ENCODE measurements around the gene UGT1A10.

Gene UGT1A10

DNA sequence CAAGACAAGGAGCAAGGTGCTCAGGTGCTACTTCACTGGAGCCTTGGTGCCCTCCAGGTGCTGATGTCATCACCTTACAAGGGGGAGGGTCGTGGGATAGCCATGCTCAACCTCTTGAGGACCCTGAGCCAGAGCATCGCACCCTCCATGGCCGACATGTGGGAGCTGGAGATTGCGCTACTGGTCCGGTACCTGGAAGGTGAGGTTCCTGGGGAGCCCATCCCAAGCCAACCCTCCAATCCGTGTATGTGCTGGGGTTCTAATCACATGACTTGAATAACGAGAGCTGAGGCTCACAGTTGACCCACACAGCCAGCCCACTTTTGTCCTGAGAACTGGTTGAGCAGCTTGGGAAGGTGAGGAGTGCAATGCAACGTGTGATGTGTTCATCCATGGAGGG, 167.7 kb downstream of the UGT1A10 start:
- no peak for DNase-seq (ENCODE audit: low spot score)

DNA sequence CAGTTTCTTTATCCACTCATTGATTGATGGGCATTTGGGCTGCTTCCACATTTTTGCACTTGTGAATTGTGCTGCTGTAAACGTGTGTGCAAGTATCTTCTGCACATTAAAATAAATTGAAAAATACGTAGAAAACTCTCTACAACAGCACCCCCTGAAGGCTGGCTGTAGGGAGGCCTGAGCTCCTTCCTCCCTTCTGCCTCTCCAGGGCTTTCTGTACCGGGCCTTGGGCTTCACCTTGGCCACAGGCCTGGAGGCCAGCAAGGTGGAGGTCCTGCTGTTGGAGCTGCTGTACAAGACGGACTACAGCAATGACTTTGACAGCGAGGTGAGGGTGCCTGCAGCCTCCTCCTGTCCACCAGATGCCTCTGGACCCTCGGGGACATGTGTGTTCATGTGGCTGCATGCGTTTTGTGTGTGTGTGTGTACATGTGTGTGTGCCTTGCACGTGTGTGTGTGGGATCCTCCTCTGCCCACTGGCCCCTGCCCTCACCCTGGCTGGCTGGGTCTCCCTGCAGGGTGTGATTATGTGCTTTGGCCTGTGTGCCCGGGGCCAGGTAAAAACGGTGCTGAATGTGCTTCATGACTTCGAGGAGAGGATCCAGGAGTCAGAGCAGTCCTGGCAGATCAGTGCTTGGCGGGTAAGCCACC, 171.1 kb downstream of the UGT1A10 start:
- no peak for DNase-seq (ENCODE audit: low spot score)

DNA sequence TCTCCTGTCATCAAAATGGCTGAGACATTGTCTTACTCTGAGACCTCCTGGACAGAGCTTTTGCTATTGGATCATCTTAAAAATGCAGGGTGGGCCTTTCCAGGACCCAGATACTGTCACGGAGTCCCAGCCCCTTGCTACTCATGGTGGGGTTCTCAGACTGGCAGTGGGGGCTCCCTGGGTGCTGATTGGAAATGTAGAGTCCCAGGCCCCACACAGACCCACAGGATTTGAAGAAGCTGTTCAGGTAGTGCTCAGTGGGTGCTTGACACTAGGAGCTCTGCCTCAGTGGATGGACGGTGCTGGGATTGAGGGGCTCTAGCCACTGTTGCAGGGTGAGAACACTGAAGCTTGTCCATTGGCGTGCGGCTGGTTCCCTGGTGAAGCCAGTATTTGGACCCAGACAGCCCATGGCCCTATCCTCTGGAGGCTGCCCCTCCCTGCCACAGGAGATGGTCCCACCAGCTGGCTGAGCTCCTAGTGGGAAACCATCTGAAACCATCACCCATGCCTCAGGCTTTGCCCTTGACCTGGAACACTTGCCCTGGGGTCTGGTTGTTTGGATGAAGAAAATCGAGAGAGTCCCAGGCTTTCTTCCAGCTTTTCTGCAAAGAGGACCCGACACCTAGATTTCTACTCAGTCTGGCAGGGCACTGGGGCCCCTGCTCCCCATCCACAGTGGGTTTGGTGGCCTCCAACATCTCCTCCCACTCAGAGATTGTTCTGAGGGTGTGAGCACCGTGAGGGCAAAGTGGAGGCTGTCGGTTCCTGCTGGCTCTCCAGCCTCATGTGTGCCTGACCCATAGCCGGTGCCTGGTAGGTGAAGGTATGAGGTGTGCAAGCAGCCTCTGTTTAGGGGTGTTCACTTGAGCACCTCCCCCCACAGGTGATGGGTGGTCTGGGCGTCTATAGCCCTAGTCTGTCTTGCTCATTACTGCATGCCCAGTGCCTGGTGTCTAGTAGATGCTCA, 172.0 kb downstream of the UGT1A10 start:
- no peak for DNase-seq (ENCODE audit: low spot score)

DNA sequence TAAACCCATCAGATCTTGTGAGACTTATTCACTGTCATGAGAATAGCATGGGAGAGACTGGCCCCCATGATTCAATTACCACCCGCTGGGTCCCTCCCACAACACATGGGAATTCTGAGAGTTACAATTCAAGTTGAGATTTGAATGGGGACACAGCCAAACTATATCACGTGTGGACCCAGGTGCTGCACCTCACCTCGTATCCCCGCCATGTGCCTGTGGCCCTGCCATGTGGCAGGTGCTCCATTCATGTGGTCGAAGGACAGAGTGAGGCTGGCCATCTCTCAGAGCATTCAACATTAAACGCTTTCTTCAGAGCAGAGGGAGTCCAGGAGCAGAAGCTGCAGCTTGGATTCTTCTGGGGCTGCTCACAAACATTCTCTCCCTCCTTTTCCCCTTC, 174.1 kb downstream of the UGT1A10 start:
- DNase-seq (ENCODE audit: low spot score) = no peak

DNA sequence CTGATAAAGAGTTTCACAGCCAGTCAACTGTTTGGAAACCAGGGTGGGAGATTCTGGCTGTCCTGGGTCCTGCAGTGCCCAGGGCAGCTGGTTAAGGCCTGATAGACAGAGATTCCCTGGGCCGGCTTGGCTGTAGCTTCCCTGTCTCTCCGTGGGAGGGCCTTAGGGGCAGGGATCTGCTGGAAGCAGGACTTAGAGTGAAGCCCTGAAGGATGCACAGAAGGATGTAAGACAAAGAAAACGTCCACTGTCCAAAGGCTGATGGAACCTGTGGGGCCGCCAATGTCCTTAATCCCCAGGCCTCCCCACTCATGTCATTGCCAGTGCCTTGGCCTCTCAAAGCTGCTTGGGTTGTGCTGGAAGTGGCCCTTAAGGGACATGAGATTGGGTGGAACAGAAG, 174.8 kb downstream of the UGT1A10 start:
- no peak for DNase-seq (ENCODE audit: low spot score)

DNA sequence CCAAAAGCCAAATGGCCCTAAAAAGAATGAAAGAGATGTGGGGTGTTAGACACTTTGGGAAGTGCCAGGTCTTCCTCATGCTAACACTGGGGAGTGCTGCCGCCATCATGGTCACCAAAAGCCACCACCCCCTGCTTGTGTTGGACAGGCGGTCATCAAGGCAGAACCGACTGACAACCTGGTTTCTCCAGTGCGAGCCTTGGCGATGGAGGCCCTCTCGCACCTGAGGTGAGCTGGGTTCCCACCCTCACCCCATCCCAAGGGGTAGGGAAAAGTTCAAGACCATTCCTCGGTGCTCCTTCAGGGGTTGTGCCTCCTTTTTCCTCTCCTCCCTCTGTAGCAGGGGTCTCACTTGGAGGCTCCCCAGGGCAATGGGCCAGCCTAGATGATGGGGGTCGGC, 175.5 kb downstream of the UGT1A10 start:
- no peak for DNase-seq (ENCODE audit: low spot score)

DNA sequence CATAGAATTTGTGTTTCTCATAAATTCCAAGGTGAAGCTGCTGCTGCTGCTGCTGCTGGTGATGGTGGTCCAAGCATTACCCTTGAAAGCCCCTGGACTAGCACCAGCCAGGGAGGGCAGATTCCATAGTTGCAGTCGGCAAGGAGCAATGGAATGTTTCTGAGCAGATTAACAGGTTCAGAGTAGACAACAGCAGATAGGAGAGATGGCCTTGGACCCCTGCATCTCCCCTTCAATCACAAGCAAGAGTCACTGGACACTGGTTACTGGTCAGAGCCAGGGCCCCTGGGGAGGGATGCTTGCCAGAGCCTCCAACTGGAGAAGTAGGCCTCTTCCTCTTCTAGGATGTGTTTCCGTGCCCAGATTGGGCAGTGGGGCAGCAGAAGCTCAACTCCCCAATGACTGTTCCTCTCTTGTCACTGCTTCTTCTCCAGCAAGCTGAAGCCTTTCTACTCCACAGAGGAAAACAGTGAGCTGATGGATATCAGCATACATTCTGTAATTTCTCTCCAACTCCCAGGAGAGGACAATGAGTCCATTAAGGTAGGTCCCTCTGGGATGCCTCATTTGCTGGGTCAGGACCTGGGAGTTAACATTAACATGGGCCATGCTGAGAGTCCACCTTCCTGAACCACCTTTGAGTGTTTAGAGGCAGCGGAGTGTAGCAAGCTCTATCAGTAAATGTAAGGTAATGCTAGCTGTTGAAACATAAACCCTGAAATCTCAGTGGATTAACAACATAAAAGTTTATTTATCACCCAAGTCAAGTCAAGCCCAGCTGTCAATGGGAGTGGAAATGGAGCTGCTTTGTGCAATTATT, 177.2 kb downstream of the UGT1A10 start:
- no peak for DNase-seq (ENCODE audit: low spot score)

DNA sequence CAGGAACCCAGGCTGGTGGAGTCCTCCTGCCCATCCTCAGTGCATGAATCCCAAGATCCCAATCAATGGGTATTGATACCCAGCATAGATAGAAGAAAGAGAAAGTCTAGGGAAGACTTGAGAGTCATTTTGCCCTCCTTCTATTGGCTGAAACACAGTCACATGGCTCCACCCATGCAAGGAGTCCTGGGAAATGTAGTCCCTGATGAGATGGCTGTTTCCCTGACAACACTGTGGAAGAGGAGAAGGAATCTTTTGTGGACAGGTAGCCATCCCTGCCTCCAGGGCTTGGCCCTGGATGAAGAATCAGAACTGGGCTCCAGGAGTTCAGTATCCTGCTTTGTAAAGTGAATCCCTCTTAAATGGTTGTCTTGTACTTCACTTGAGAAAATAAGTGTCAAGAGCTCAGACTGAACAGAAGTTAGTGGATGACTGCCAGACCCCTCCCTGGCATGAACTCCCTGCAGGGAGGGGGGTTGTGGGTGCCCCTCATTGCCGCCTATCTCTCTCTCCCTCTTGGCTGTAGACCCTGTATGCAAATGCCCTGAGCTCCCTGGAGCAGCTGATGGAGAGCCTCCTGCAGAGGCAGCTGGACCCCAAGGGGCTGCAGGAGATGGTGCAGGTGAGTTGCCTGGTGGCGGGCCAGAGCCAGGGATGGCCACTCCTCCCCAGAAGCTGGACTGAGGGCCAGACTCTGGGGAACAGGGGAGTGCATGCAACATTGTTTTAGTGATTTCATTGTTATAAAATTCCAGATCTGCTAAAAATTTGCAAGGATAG, 178.0 kb downstream of the UGT1A10 start:
- DNase-seq (ENCODE audit: low spot score) = no peak

DNA sequence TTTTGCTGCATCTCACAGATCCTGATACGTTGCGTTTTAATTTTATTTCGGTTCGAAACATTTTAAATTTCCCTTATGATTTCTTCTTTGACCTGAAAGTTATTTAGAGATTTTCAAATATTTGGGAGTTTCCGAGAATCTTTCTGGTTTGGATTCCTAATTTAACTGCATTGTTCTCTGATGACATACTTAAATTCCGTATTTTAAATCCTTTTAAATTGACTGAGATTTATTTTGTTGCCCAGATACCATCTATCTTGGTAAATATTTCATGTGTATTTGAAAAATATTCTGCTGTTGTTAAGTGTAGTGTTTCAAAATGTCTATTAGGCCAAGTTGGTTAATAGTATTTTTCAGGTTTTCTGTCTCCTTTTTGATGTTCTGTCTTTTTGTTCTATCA, 179.6 kb downstream of the UGT1A10 start:
- DNase-seq (ENCODE audit: low spot score) = no peak

DNA sequence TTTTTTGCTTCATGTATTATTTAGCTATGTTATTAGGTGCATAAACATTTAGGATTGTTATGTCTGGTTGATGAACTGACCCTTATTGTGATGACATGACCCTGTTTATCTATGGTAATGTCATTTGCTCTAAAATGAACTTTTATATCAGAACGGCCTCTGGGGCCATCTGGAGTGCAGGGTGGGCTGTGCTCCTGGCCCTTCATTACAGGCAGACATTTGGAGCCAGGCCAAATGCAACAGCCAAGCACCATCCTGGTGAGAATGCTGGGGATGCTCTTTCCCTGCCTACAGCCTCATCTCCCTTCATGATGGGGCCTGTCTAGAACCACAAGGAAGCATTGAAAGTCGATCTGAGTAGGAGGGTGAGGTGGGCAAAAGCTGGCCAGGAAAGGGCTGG, 180.1 kb downstream of the UGT1A10 start:
- DNase-seq (ENCODE audit: low spot score) = no peak

DNA sequence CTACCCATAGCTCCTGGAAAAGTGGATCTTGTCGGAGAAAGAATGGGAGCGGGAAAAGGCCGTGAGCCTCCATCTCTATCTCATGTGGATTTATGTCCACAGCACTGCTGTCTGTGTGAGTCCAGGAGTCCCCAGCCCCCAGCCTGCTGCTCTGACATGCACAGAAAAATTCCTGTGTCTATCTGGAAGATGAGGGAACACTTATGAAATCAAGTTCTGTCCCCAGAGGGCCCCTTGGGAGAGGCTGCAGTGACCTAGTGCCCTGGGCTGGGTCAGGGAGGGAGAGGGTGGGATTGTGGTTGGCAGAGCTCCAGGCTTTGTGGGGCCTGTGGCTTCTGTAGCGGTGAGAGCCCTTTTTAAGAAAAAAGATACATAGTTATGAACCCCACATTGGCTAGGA, 180.5 kb downstream of the UGT1A10 start:
- no peak for DNase-seq (ENCODE audit: low spot score)

DNA sequence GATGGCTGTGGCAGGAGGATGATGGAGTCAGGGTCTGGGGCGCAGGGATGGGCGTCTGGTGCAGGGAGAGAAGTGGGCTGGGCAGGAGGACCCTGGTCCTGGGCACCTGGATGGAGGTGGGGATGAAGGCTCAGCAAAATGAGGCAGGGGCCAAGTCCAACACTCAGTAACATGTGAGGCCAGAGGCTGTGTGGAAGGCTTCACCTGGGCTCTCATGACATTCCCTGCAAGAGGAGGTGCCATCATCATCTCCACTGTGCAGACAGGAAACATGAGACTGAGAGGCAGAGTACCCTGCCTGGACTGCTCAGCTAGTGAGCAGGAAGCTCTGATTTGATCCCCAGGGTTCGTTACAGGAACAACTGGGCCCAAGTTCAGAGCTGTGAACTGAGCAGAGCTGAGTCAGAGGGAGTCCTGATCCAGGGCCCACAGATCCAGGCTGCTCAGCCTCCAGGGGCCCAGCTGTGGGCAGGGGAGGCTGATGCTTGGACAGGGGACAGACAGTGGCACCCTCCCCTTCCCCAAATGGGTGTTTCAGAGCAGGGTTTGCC, 181.2 kb downstream of the UGT1A10 start:
- DNase-seq (ENCODE audit: low spot score) = no peak

DNA sequence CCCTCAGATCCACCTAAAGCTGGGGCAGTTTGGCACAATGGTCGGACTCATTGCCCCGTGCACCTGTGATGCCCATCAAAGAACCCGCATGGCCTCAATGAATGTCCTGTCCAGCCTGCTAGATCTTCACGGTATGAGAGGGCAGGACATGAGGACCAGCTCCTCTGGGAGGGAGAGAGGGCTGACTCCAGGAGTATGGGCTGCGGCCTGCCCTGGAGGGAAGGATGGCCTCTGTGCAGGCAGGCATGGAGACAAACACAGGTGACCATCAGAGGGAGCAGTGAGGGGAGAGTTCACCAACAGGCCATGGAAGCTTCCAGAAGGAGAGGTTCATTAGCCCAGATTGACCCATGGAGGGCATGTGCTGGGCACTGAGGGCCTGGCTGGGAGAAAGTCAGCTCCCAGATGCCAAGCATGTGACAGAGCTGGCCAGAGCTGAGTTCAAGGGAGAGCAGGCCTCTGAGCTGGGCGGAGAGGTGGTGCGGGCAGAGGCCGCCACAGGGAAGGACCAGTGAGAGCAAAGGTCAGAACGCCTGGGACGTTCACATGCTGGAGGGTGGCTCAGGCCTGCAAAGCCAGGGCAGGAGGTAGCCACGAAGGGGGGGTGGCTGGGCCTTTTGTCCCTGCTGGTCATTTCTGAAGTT, 181.9 kb downstream of the UGT1A10 start:
- no peak for DNase-seq (ENCODE audit: low spot score)

DNA sequence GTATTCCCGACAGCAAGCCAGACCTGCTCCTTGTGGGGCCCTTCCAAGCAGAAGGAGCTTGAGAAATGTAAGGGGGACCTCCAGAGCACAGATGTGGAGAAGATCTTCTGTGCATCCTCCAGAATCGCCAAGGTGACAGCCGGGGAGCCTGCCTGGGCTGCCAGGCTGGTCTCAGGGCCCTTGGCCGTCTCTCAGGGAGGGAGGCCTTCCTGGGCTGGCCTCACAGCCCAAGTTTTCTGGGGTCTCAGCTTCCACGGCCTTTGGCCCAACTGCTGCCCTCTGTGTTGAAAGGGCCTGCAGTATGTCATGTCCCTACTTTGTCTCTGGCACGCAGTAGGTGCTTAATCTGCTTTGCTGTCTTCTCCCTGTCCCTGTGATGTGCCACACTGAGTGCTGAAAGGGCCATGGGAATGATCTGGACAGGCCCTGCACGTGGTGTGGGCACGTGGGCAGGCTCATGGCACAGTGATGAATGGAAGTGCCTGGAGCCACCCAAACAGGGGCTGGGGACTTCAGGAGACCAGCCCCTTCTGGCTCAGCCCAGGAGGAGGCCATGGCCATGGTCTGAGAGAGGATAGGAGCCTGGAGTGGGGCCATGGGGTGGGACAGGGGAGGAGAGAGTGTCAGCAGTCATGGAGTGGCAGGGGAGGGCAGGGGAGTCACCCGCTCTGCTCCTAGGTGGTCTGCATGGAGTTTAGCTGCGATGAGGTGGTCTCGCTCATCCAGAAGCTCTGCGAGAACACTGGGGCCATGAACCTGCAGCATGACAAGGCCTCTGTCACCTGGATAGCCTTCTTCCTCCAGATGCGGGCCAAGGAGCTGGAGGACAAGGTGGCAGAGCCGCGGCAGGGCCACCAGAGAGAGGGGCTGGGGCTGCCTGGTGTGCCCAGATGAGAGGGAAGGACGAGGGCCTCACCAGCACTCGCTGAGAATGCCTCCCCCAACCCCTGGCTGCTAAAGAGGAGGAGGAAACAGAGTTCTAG, 182.7 kb downstream of the UGT1A10 start:
- no peak for DNase-seq (ENCODE audit: low spot score)

DNA sequence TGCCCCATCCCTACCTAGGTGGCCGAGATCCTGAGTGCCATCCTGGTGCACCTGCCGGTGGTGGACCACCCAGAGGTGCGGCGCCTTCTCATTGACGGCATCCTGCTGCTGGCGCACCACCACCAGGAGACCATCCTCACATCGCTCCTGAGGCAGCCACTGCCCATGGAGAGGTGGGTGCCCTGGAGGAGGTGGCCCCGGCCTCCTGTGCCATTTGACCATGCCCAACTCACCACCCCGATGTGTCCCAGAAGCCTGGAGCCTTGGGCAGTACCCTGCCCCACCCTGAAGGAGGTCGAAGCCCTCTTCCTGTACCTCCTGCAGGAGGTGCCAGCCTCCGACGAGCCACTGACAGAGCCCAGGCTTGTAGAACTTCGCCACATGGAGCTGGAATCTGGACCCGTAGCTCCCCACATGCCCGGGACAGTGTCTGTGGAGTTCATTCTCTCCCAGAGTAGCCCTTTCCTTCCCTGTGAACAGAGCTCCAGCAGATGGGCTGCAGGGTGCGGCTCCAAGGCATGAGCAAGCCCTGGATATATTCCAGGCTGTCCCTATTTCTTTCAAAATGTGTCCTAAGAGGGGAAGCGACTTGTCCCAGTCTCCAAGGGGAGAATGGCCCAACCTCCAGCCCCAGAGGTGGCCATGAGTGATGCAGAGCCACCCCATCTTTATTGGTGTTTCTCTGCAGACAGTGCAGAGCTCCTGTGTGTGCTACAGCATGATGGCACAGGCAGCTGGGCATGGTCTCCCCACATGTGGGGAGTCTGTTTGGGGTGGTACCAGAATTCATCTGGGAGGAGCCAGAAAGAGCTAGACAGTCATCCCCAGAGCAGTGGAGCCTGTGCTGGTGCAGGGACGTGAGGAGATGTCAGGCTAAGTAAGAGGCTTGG, 183.9 kb downstream of the UGT1A10 start:
- no peak for DNase-seq (ENCODE audit: low spot score)

DNA sequence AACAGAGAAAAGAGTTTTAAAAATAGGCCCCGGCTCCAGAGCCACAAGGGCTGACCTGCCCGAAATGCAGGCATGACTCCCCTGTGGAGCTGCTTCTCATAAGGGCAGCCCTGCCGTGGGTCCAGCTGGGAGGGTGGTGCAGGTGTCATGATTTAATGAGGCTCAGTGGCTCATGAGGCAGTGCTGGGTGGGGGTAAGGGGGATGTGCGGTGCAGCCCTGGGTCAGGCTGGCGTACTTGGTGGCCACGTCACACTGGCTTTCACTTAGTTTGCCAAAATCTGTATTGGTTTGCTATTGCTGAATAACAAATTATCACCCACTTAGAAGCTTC, 184.5 kb downstream of the UGT1A10 start:
- no peak for DNase-seq (ENCODE audit: low spot score)

DNA sequence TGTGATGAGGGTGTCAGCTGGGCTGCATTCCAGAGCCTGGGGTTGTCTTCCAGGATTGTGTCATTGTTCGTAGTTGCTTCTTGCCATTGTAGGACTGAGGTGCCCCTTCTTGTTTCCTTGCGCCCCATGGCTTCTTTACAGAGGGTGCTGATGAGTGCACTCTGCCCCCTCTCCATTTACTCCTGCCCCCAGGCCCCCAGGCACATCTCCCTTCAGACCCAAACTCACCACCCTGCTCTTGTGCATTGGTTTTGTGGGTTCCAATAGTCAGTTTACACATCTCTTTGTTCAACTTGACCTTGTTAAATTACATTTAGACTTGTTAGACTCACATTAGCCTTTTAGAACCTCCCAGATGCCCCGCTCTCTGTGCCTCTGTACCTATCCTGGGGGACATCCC, 184.9 kb downstream of the UGT1A10 start:
- DNase-seq (ENCODE audit: low spot score) = no peak

DNA sequence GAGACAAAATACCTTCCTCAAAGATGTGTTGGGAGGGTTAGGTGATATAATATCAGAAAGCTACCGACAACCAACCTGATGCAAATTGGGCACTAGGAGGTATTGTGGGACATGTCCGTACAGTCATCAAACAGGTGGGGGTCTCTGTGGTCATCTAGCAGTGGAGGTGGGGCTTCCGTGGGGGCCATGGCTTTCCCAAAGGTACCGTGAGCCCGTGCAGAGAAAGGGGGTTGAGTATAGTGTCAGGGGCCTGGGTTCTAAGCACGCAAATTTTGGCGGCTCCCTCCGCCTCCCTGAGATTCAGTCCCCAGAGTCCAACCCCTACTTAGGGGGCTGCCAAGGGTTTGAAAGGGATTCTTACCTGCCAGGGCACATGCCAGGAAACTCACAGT, 185.5 kb downstream of the UGT1A10 start:
- DNase-seq (ENCODE audit: low spot score) = no peak

All from putamen (tissue), 1 donor.